ENCODE data around the gene GCLM.

GCLM gene

GRCh38 chr1:93846206-93846991, 62.8 kb downstream of the GCLM start:
- peak; percentile 7 for DNase-seq

- no peak for DNase-seq
These were observed 63.6 kb downstream of the GCLM start for GRCh38 chr1:93845538-93846205.

- DNase-seq, result no peak
These were observed 64.8 kb downstream of the GCLM start for GRCh38 chr1:93844262-93845045.

- DNase-seq, result no peak
These were observed 66.3 kb downstream of the GCLM start for GRCh38 chr1:93842750-93843500.

GRCh38 chr1:93841771-93842170, 67.5 kb downstream of the GCLM start:
- DNase-seq, result no peak

GRCh38 chr1:93840956-93841482, 68.2 kb downstream of the GCLM start:
- no peak for DNase-seq

- DNase-seq, result no peak
These were observed 69.5 kb downstream of the GCLM start for GRCh38 chr1:93839753-93840152.

GRCh38 chr1:93839307-93839706, 69.9 kb downstream of the GCLM start:
- peak; percentile 6 for DNase-seq

- DNase-seq, result no peak
These were observed 71.3 kb downstream of the GCLM start for GRCh38 chr1:93837961-93838360.

All from GOT3 (cell line).